H1 (cell line): Measurements from ENCODE around the gene MR1. TPM values are rescaled to one million over a fixed set of nuclear protein-coding genes. Genes with fewer than 3 reads are reported as not detected.

Source experiments
- CTCF ChIA-PET: fragments of 300-600 bp; sonication (Branson Sonifier 250); formaldehyde crosslinking; loops from one replicate; lab custom pipeline; 2021; ENCODE audit not compliant: partially characterized antibody; lab: Charles Lee
- POLR2A ChIA-PET: fragments of 300-600 bp; sonication (Branson Sonifier 250); formaldehyde crosslinking; loops from one replicate; lab custom pipeline; 2021; ENCODE audit warnings: inconsistent platforms; ENCODE audit not compliant: partially characterized antibody; lab: Charles Lee
- DNase-seq, 2 experiments: peaks; one replicate each; pipeline versions ENCODE4 v3.0.0 to v3.0.0-alpha.2; 2010 to 2022; ENCODE audit warnings: low spot score in 2 of 2, low read depth in 1 of 2, mixed read lengths in 1 of 2
- FAIRE-seq: peaks from 2 replicates; lab custom pipeline; 2011; peaks lifted over from hg19 to GRCh38; lab: Jason Lieb, UNC
- H2AFZ ChIP-seq: 2 replicates; pipeline ENCODE4 v1.8.1; 2012; ENCODE audit warnings: low read length, inconsistent platforms
- H2AK5ac ChIP-seq: 2 replicates; pipeline ENCODE4 v1.6.1; 2013; ENCODE audit warnings: low read depth, low read length
- H2BK120ac ChIP-seq: replicated peaks from 2 replicates; pipeline ENCODE3; 2013; ENCODE audit warnings: low read depth, low read length, inconsistent platforms
- H2BK12ac ChIP-seq: 2 replicates; pipeline ENCODE4 v1.6.1; 2013; ENCODE audit warnings: low read depth, low read length
- H2BK15ac ChIP-seq: 2 replicates; pipeline ENCODE4 v1.6.1; 2013; ENCODE audit warnings: low read length
- H2BK20ac ChIP-seq: 2 replicates; pipeline ENCODE4 v1.6.1; 2013; ENCODE audit warnings: low read length
- H2BK5ac ChIP-seq: 2 replicates; pipeline ENCODE4 v1.6.1; 2013; ENCODE audit warnings: low read depth, low read length
- H3K14ac ChIP-seq: 2 replicates; pipeline ENCODE4 v1.6.1; 2013; ENCODE audit warnings: inconsistent platforms; ENCODE audit not compliant: insufficient read length
- H3K18ac ChIP-seq: 2 replicates; pipeline ENCODE4 v1.6.1; 2013; ENCODE audit warnings: low read length; ENCODE audit errors: extremely low read depth
- H3K23ac ChIP-seq: 2 replicates; pipeline ENCODE4 v1.6.1; 2013; ENCODE audit warnings: inconsistent platforms; ENCODE audit not compliant: insufficient read length
- H3K23me2 ChIP-seq: 2 replicates; pipeline ENCODE4 v1.6.1; 2013; ENCODE audit warnings: low read depth, low read length
- H3K27ac ChIP-seq: 2 replicates; pipeline ENCODE4 v1.6.1; 2011; ENCODE audit warnings: low read depth, low read length, inconsistent platforms
- H3K27me3 ChIP-seq, 4 experiments: replicated peaks in 1 of 4; 1 replicate in 1 of 4; 2 replicates in 3 of 4; pipeline versions ENCODE4 v1.6.1 to v1.8.1; 2011 to 2013; ENCODE audit warnings: low read length in 3 of 4, mild to moderate bottlenecking in 3 of 4, inconsistent platforms in 2 of 4, mixed read lengths in 2 of 4, moderate library complexity in 1 of 4; ENCODE audit not compliant: control insufficient read depth in 3 of 4, insufficient read depth in 3 of 4; ENCODE audit errors: extremely low read depth in 1 of 4
- H3K36me3 ChIP-seq, 4 experiments: 2 replicates each; pipeline versions ENCODE4 v1.6.1 to v1.8.1; 2011 to 2013; ENCODE audit warnings: mild to moderate bottlenecking in 4 of 4, low read length in 3 of 4, moderate library complexity in 2 of 4, control low read depth in 1 of 4, inconsistent platforms in 1 of 4; ENCODE audit not compliant: insufficient read depth in 4 of 4, control insufficient read depth in 2 of 4
- H3K4ac ChIP-seq: replicated peaks from 2 replicates; pipeline ENCODE3; 2013; ENCODE audit warnings: low read length, low read depth, mixed read lengths, inconsistent platforms; ENCODE audit not compliant: insufficient read length
- H3K4me1 ChIP-seq, 4 experiments: replicated peaks in 1 of 4; 1 replicate in 1 of 4; 2 replicates in 3 of 4; pipeline versions ENCODE4 v1.6.1 to v1.8.1; 2011 to 2013; ENCODE audit warnings: low read length in 3 of 4, inconsistent platforms in 2 of 4, mixed read lengths in 1 of 4; ENCODE audit not compliant: insufficient read depth in 4 of 4, control insufficient read depth in 3 of 4
- H3K4me2 ChIP-seq, 2 experiments: 2 replicates each; pipeline versions ENCODE4 v1.6.1 to v1.8.1; 2011 to 2013; ENCODE audit warnings: low read depth in 2 of 2, low read length in 2 of 2, control low read depth in 1 of 2, inconsistent platforms in 1 of 2, mild to moderate bottlenecking in 1 of 2; ENCODE audit not compliant: insufficient read depth in 1 of 2
- H3K4me3 ChIP-seq, 4 experiments: fragments of 200-600, 300-600 bp in 1 of 4; sonication (generic), shearing (Covaris generic), sonication (Bioruptor Twin) in 1 of 4; 2 replicates each; pipeline versions ENCODE4 v1.5.1 to v1.8.1; 2011 to 2016; ENCODE audit warnings: low read length in 4 of 4, low read depth in 3 of 4, control low read depth in 2 of 4, inconsistent platforms in 2 of 4, mild to moderate bottlenecking in 2 of 4, mixed read lengths in 1 of 4, moderate library complexity in 1 of 4; ENCODE audit not compliant: insufficient read depth in 2 of 4; ENCODE audit errors: extremely low read depth in 1 of 4
- H3K56ac ChIP-seq: replicated peaks from 2 replicates; pipeline ENCODE3; 2013; ENCODE audit warnings: low read depth, mild to moderate bottlenecking, mixed read lengths, low read length, inconsistent platforms; ENCODE audit not compliant: insufficient read length
- H3K79me1 ChIP-seq: 2 replicates; pipeline ENCODE4 v1.6.1; 2013; ENCODE audit warnings: low read depth, low read length, control low read depth
- H3K79me2 ChIP-seq, 2 experiments: 2 replicates each; pipeline versions ENCODE4 v1.6.1 to v1.8.1; 2012 to 2013; ENCODE audit warnings: low read length in 2 of 2, mild to moderate bottlenecking in 2 of 2, inconsistent platforms in 1 of 2; ENCODE audit not compliant: insufficient read depth in 2 of 2, control insufficient read depth in 1 of 2
- H3K9ac ChIP-seq, 4 experiments: replicated peaks in 1 of 4; 1 replicate in 1 of 4; 2 replicates in 3 of 4; pipeline versions ENCODE4 v1.6.1 to v1.8.1; 2011 to 2013; ENCODE audit warnings: low read depth in 3 of 4, low read length in 3 of 4, control low read depth in 2 of 4, mild to moderate bottlenecking in 2 of 4, moderate library complexity in 2 of 4, inconsistent platforms in 1 of 4; ENCODE audit errors: extremely low read depth in 1 of 4
- H3K9me3 ChIP-seq, 2 experiments: 2 replicates each; pipeline versions ENCODE4 v1.6.1 to v1.8.1; 2012 to 2013; ENCODE audit warnings: mild to moderate bottlenecking in 2 of 2, moderate library complexity in 2 of 2, control low read depth in 1 of 2, inconsistent platforms in 1 of 2, low read depth in 1 of 2, low read length in 1 of 2, mixed read lengths in 1 of 2; ENCODE audit not compliant: insufficient read depth in 2 of 2
- H4K20me1 ChIP-seq, 2 experiments: replicated peaks in 1 of 2; 2 replicates each; pipeline versions ENCODE3 to v1.8.1; 2011 to 2013; ENCODE audit warnings: inconsistent platforms in 2 of 2, low read length in 2 of 2, mild to moderate bottlenecking in 1 of 2; ENCODE audit not compliant: insufficient read depth in 2 of 2, control insufficient read depth in 1 of 2
- H4K5ac ChIP-seq: 2 replicates; pipeline ENCODE4 v1.6.1; 2013; ENCODE audit warnings: low read length, low read depth, mixed read lengths, inconsistent platforms; ENCODE audit not compliant: insufficient read length
- H4K8ac ChIP-seq: 2 replicates; pipeline ENCODE4 v1.8.0; 2013; ENCODE audit warnings: mild to moderate bottlenecking, moderate library complexity, low read length, inconsistent platforms; ENCODE audit not compliant: insufficient read depth; ENCODE audit errors: extremely low read depth
- H4K91ac ChIP-seq: replicated peaks from 2 replicates; pipeline ENCODE3; 2013; ENCODE audit warnings: low read length, mixed read lengths, inconsistent platforms; ENCODE audit not compliant: insufficient read length
- ATF2 ChIP-seq: IDR thresholded peaks from 2 replicates; pipeline ENCODE4 v1.6.1; 2012; ENCODE audit warnings: low read length, inconsistent platforms
- CHD2 ChIP-seq: IDR thresholded peaks from 2 replicates; pipeline ENCODE4 v1.6.1; 2012; ENCODE audit warnings: low read length, improper control_type of control experiment
- HDAC2 ChIP-seq, 2 experiments: fragments of 300-600 bp in 1 of 2; sonication (generic) in 1 of 2; IDR thresholded peaks; 2 replicates each; pipeline ENCODE4 v1.6.1; 2011 to 2012; ENCODE audit warnings: low read depth in 2 of 2, low read length in 2 of 2, mild to moderate bottlenecking in 2 of 2, moderate library complexity in 2 of 2, borderline replicate concordance in 1 of 2, inconsistent platforms in 1 of 2
- HDAC6 ChIP-seq: IDR thresholded peaks from one replicate; pipeline ENCODE4 v1.7.1; 2012; ENCODE audit warnings: low read depth, mild to moderate bottlenecking, inconsistent platforms, low read length, moderate library complexity
- JUND ChIP-seq: IDR thresholded peaks from 2 replicates; pipeline ENCODE4 v1.6.1; 2011; ENCODE audit warnings: mild to moderate bottlenecking, improper control_type of control experiment, low read length
- KDM5A ChIP-seq: fragments of 200-600 bp; IDR thresholded peaks from 2 replicates; pipeline ENCODE4 v1.7.1; 2012; ENCODE audit warnings: mild to moderate bottlenecking, low read length, inconsistent platforms, mixed read lengths
- MAX ChIP-seq: IDR thresholded peaks from 2 replicates; pipeline ENCODE4 v1.6.1; 2012; ENCODE audit warnings: inconsistent platforms
- PHF8 ChIP-seq: fragments of 200-600 bp; sonication (generic); conservative IDR thresholded peaks from 2 replicates; pipeline ENCODE4 v1.7.1; 2012; ENCODE audit warnings: low read depth, mild to moderate bottlenecking, inconsistent platforms, low read length, moderate library complexity
- RXRA ChIP-seq: IDR thresholded peaks from 2 replicates; pipeline ENCODE4 v1.6.1; 2011; ENCODE audit warnings: low read depth, mild to moderate bottlenecking, low read length, moderate library complexity; ENCODE audit not compliant: insufficient read depth
- SP4 ChIP-seq: IDR thresholded peaks from 2 replicates; pipeline ENCODE4 v1.6.1; 2012; ENCODE audit warnings: low read length, inconsistent platforms
- TCF12 ChIP-seq: IDR thresholded peaks from 2 replicates; pipeline ENCODE4 v1.6.1; 2011; ENCODE audit warnings: low read depth, mild to moderate bottlenecking, low read length
- ZNF274 ChIP-seq: IDR thresholded peaks from 2 replicates; pipeline ENCODE4 v1.7.0; 2012; ENCODE audit warnings: low read length, borderline replicate concordance; ENCODE audit errors: extremely low read depth
- WGBS, 2 experiments: shearing (Covaris generic) in 1 of 2; methylation state at CpG; one replicate each; pipeline versions ENCODE4 v1.1.6 to v1.1.7; 2013 to 2015; ENCODE audit warnings: low lambda C conversion rate in 2 of 2, mixed read lengths in 2 of 2, inconsistent platforms in 1 of 2, low coverage in 1 of 2, missing lambda C conversion rate in 1 of 2; ENCODE audit not compliant: insufficient replicate concordance in 2 of 2, insufficient coverage in 1 of 2, insufficient read length in 1 of 2; ENCODE audit errors: extremely low coverage in 1 of 2, missing lambda C conversion rate in 1 of 2; 5-methylcytosine and 5-hydroxymethylcytosine counted together
- polyA plus RNA-seq, 7 experiments: library from polyadenylated mRNA; depleted of rRNA in 3 of 7; stranded (reverse) in 5 of 7; unstranded in 2 of 7; fragments of >200 nt in 5 of 7; fragments of 200-250 nt in 2 of 7; gene quantifications; 1 replicate in 5 of 7; 2 replicates in 1 of 7; 4 replicates in 1 of 7; pipeline versions ENCODE4 v1.2.1 to v1.2.3, GENCODE V29; 2011 to 2013; ENCODE audit warnings: missing spikeins in 2 of 7, mixed read lengths in 2 of 7
- total RNA-seq: library from RNA; stranded (reverse); fragmentation: NEBNext Ultra II Directional; extraction: Animal tissue kit (Norgen Biotek cat#: 25700); gene quantifications from 2 replicates; pipeline ENCODE4 v1.2.1, GENCODE V29; 2021

The MR1 gene
- total and polyA plus RNA-seq, 2 of the 8 experiments (the other 6 are each of a cell fraction or from before 2014, with no cell fraction given): 0.09 TPM; not detected in 1

GRCh38 chr1:181086926-181087325 is 53.1 kb downstream of the MR1 start:
- Histone ChIP-seq H3K4me1 (peaks cover 0 to 4% (median under 1%) of the 10 kb centered on the region in 4 experiments; a peak in 2 of 7 replicates), H3K4me3 (no peak overlapping the region), H3K9me3 (no peaks in the 10 kb centered on the region), H3K4me2 (no peak overlapping the region), H2BK12ac (no peak overlapping the region), H2BK120ac (no peak overlapping the region), H2AFZ (no peak overlapping the region), H3K56ac (no peak overlapping the region), H2BK5ac (no peak overlapping the region), H2BK15ac (no peak overlapping the region), H3K23ac (no peak overlapping the region), H3K4ac (no peak overlapping the region), H2AK5ac (no peak overlapping the region; the same call in 1 of the 2 replicates), H3K23me2 (peaks cover 19% of the 10 kb centered on the region), H4K20me1 (peaks cover 15 to 18% of the 10 kb centered on the region in 2 experiments), H3K79me1 (no peaks in the 10 kb centered on the region), H2BK20ac (no peak overlapping the region), H3K79me2 (peaks cover 0 to 25% of the 10 kb centered on the region in 2 experiments; a peak in 2 of 4 replicates), H4K5ac (no peak overlapping the region), H3K14ac (no peak overlapping the region), H3K36me3 (no peaks in the 10 kb centered on the region), H4K8ac (no peak overlapping the region), H3K27me3 (peaks cover 0 to 31% (median 18%) of the 10 kb centered on the region in 4 experiments; a peak in 6 of 7 replicates), H4K91ac (no peak overlapping the region), H3K9ac (no peak overlapping the region), H3K18ac (no peak overlapping the region), H3K27ac (no peak overlapping the region)
- 95% methylated on average over 5 of the region's 5 CpGs; no CpG with 5 or more reads in 1 of the 2 experiments for WGBS, 2 experiments
- DNase-seq (no peak), FAIRE-seq (no peak)
- ChIA-PET CTCF (interaction anchor here (0.9 to 4.8 kb wide), 4 partner anchors 10 to 56 kb away, joined by 3 to 64 read pairs (median 3); no protein-coding TSS in a partner anchor), POLR2A (interaction anchor here (0.6 to 9.4 kb wide), 6 partner anchors 14 to 188 kb away, joined by 3 to 253 read pairs (median 18); no protein-coding TSS in a partner anchor)
- TF ChIP-seq ZNF274 (no peak), RXRA (no peak), CHD2 (no peak), JUND (no peak), KDM5A (no peak), HDAC6 (no peak), ATF2 (no peak), PHF8 (no peak), SP4 (no peak), HDAC2 (IDR thresholded peaks at IDR 0.05; ENCODE audit: borderline replicate concordance in 1 of 2, low read depth in 2 of 2, low read length in 2 of 2) (no peak), MAX (no peak), TCF12 (no peak)
